CD8-positive, alpha-beta memory T cell (primary cell): ENCODE results near the gene H2BK1. TPM values are rescaled to one million over a fixed set of nuclear protein-coding genes. Genes with fewer than 3 reads are reported as not detected.

Source experiments
- CTCF ChIA-PET: fragments of 350-600 bp; sonication (Branson Sonifier 250); formaldehyde crosslinking; loops from one replicate; lab custom pipeline; 2021; ENCODE audit warnings: antibody characterized with exemption; lab: Charles Lee
- POLR2A ChIA-PET: fragments of 350-600 bp; sonication (Branson Sonifier 250); formaldehyde crosslinking; loops from one replicate; lab custom pipeline; 2021; ENCODE audit warnings: antibody characterized with exemption; lab: Charles Lee
- DNase-seq, 5 donors: peaks; one replicate each; pipeline versions ENCODE4 v3.0.0 to v3.0.0-alpha.2; 2020 to 2022; ENCODE audit warnings: mixed read lengths in 1 of 5
- H3K27ac ChIP-seq: one replicate; pipeline ENCODE4 v1.7.0; 2013; ENCODE audit warnings: low read depth, mild to moderate bottlenecking, low read length, moderate library complexity
- H3K27me3 ChIP-seq: 2 replicates; pipeline ENCODE4 v1.7.0; 2013; ENCODE audit warnings: low read length, mild to moderate bottlenecking; ENCODE audit not compliant: insufficient read depth, poor library complexity, severe bottlenecking
- H3K36me3 ChIP-seq: 2 replicates; pipeline ENCODE4 v1.7.0; 2013; ENCODE audit warnings: mild to moderate bottlenecking, low read length, moderate library complexity; ENCODE audit not compliant: insufficient read depth
- H3K4me1 ChIP-seq: 2 replicates; pipeline ENCODE4 v1.7.0; 2013; ENCODE audit warnings: mild to moderate bottlenecking, low read length, moderate library complexity; ENCODE audit not compliant: insufficient read depth
- H3K4me3 ChIP-seq: 2 replicates; pipeline ENCODE4 v1.7.0; 2013; ENCODE audit warnings: mild to moderate bottlenecking, low read length
- H3K9me3 ChIP-seq: 2 replicates; pipeline ENCODE4 v1.7.0; 2013; ENCODE audit warnings: mild to moderate bottlenecking, low read length
- H3K27ac Mint-ChIP-seq, 8 donors: one replicate each; pipeline ENCODE4 v1.8.0; 2020 to 2021; ENCODE audit warnings: mixed read lengths in 8 of 8, mild to moderate bottlenecking in 6 of 8, inconsistent platforms in 3 of 8, moderate library complexity in 3 of 8
- H3K27me3 Mint-ChIP-seq, 2 donors: one replicate each; pipeline ENCODE4 v1.8.0; 2020 to 2021; ENCODE audit warnings: mixed read lengths in 2 of 2, mild to moderate bottlenecking in 1 of 2, moderate library complexity in 1 of 2
- H3K36me3 Mint-ChIP-seq, 3 donors: one replicate each; pipeline ENCODE4 v1.8.0; 2020 to 2021; ENCODE audit warnings: mixed read lengths in 3 of 3, inconsistent platforms in 1 of 3, mild to moderate bottlenecking in 1 of 3
- H3K4me1 Mint-ChIP-seq, 3 donors: one replicate each; pipeline ENCODE4 v1.8.0; 2020 to 2021; ENCODE audit warnings: mixed read lengths in 3 of 3, inconsistent platforms in 1 of 3, mild to moderate bottlenecking in 1 of 3
- H3K4me3 Mint-ChIP-seq, 7 donors: one replicate each; pipeline ENCODE4 v1.8.0; 2020 to 2021; ENCODE audit warnings: mixed read lengths in 7 of 7, mild to moderate bottlenecking in 6 of 7, moderate library complexity in 4 of 7, inconsistent platforms in 2 of 7
- H3K9me3 Mint-ChIP-seq, 5 donors: one replicate each; pipeline ENCODE4 v1.8.0; 2020 to 2022; ENCODE audit warnings: mixed read lengths in 5 of 5, mild to moderate bottlenecking in 3 of 5, moderate library complexity in 2 of 5, inconsistent platforms in 1 of 5
- polyA plus RNA-seq: library from polyadenylated mRNA; unstranded; fragments of 300-500 nt; fragmentation: Illumina TruSeq; gene quantifications from one replicate; pipeline ENCODE4 v1.2.3, GENCODE V29; 2021
- total RNA-seq, 2 experiments: library from RNA; stranded (reverse); gene quantifications; one replicate each; pipeline ENCODE4 v1.2.3, GENCODE V29; 2021

H2BK1 gene
- total and polyA plus RNA-seq, 3 experiments from 2014 or later: 0.57 TPM; not detected in 2

- Mint-ChIP-seq H3K4me1 (peaks cover 26 to 43% (median 28%) of the 10 kb centered on the region in 3 donors), H3K36me3 (peaks cover 0 to 45% (median 0%) of the 10 kb centered on the region in 3 donors), H3K27me3 (peaks cover 0 to 2% of the 10 kb centered on the region in 2 donors), H3K27ac (no peak overlapping the region), H3K9me3 (peaks cover 0 to 2% (median 0%) of the 10 kb centered on the region in 5 donors), H3K4me3 (no peak overlapping the region)
- Histone ChIP-seq H3K9me3 (no peaks in the 10 kb centered on the region), H3K36me3 (peaks cover 9% of the 10 kb centered on the region), H3K27ac (no peak overlapping the region), H3K27me3 (peaks cover 4% of the 10 kb centered on the region), H3K4me1 (peaks cover 25% of the 10 kb centered on the region), H3K4me3 (no peak overlapping the region)
- CTCF ChIA-PET: no interaction called here
- POLR2A ChIA-PET: interaction anchor here (0.6 kb wide), 1 partner anchor 302 kb away, joined by 3 read pairs; no protein-coding TSS in a partner anchor
- no peak for DNase-seq
These were observed 29.7 kb upstream of the H2BK1 start for GRCh38 chr7:151239837-151240459.

- H3K36me3 Mint-ChIP-seq: peaks cover 0 to 51% (median 0%) of the 10 kb centered on the region in 3 donors
- Histone ChIP-seq H3K27ac (no peak overlapping the region), H3K4me3 (no peak overlapping the region), H3K36me3 (peaks cover 9% of the 10 kb centered on the region), H3K27me3 (no peaks in the 10 kb centered on the region), H3K9me3 (no peaks in the 10 kb centered on the region), H3K4me1 (peaks cover 19% of the 10 kb centered on the region)
- ChIA-PET POLR2A (no interaction called here), CTCF (no interaction called here)
- peak overlapping the region in 1 of 8 donors; percentile 78 for H3K27ac Mint-ChIP-seq
- H3K4me3 Mint-ChIP-seq: no peak overlapping the region
- no peaks in the 10 kb centered on the region for H3K27me3 Mint-ChIP-seq
- DNase-seq: no peak
- peaks cover 0 to 2% (median 0%) of the 10 kb centered on the region in 5 donors for H3K9me3 Mint-ChIP-seq
- peaks cover 21 to 43% (median 26%) of the 10 kb centered on the region in 3 donors for H3K4me1 Mint-ChIP-seq
These were observed 28.9 kb upstream of the H2BK1 start for GRCh38 chr7:151238924-151239836.

DNA sequence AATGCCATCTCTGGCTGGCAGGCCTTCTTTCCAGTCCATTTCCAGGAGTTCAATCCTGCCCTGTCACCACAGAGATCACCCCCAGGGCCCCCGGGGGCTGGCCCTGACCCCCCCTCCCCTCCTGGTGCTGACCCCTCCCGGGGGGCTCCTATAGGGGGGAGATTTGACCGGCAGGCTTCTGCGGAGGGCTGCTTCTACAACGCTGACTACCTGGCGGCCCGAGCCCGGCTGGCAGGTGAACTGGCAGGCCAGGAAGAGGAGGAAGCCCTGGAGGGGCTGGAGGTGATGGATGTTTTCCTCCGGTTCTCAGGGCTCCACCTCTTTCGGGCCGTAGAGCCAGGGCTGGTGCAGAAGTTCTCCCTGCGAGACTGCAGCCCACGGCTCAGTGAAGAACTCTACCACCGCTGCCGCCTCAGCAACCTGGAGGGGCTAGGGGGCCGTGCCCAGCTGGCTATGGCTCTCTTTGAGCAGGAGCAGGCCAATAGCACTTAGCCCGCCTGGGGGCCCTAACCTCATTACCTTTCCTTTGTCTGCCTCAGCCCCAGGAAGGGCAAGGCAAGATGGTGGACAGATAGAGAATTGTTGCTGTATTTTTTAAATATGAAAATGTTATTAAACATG is 28.0 kb upstream of the H2BK1 start:
- peaks cover 9% of the 10 kb centered on the region for H3K36me3 ChIP-seq

GRCh38 chr7:151237244-151238189 is 27.2 kb upstream of the H2BK1 start:
- peaks cover 0 to 2% (median 0%) of the 10 kb centered on the region in 5 donors for H3K9me3 Mint-ChIP-seq
- Histone ChIP-seq H3K36me3 (peaks cover 9% of the 10 kb centered on the region), H3K27ac (no peak overlapping the region), H3K4me1 (peaks cover 15% of the 10 kb centered on the region), H3K4me3 (no peak overlapping the region), H3K27me3 (no peaks in the 10 kb centered on the region), H3K9me3 (no peaks in the 10 kb centered on the region)
- H3K4me1 Mint-ChIP-seq: peaks cover 21 to 40% (median 25%) of the 10 kb centered on the region in 3 donors
- no peak for DNase-seq
- no peak overlapping the region for H3K4me3 Mint-ChIP-seq
- H3K27ac Mint-ChIP-seq: no peak overlapping the region
- CTCF ChIA-PET: interaction anchor here (1.0 to 1.9 kb wide), 3 partner anchors 8 to 13 kb away, joined by 3 to 6 read pairs (median 6); no protein-coding TSS in a partner anchor
- POLR2A ChIA-PET: interaction anchor here (1.7 kb wide), 1 partner anchor 10 kb away, joined by 8 read pairs; the partner anchor contains the start of gene ABCF2
- H3K36me3 Mint-ChIP-seq: peaks cover 0 to 61% (median 2%) of the 10 kb centered on the region in 3 donors
- H3K27me3 Mint-ChIP-seq: no peaks in the 10 kb centered on the region

More for the DNA sequence above, 28.0 kb upstream of the H2BK1 start:
- no peak overlapping the region for H3K27ac Mint-ChIP-seq
- H3K4me3 Mint-ChIP-seq: no peak overlapping the region
- Histone ChIP-seq H3K4me3 (no peak overlapping the region), H3K4me1 (peaks cover 19% of the 10 kb centered on the region), H3K9me3 (no peaks in the 10 kb centered on the region), H3K27me3 (no peaks in the 10 kb centered on the region), H3K27ac (no peak overlapping the region)
- peaks cover 0 to 55% (median 2%) of the 10 kb centered on the region in 3 donors for H3K36me3 Mint-ChIP-seq
- peaks cover 21 to 43% (median 26%) of the 10 kb centered on the region in 3 donors for H3K4me1 Mint-ChIP-seq
- no peaks in the 10 kb centered on the region for H3K27me3 Mint-ChIP-seq
- DNase-seq: no peak
- CTCF ChIA-PET: no interaction called here
- POLR2A ChIA-PET: no interaction called here
- peaks cover 0 to 2% (median 0%) of the 10 kb centered on the region in 5 donors for H3K9me3 Mint-ChIP-seq

DNA sequence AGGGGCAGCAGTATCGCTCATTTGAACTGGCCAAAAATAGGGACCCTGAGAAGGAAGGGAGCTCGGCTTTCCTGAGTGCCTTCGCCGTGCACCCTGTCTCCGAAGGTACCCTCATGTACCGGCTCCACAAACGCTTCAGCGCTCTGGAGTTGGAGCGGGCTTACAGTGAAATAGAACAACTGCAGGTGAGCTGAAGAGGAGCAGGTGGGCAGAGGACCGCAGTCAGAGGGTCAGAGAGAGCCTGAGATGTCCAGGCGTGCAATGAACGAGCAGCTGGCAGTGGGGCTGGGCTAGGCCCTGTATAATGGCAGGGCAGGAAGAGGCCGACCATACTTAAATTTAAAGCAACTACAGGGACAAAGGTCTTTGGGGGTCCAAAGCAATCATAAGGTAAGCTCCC is 26.1 kb upstream of the H2BK1 start:
- no peaks in the 10 kb centered on the region for H3K27me3 Mint-ChIP-seq
- no peak overlapping the region for H3K4me3 ChIP-seq
- no peaks in the 10 kb centered on the region for H3K9me3 ChIP-seq
- H3K4me1 Mint-ChIP-seq: peaks cover 30 to 49% (median 33%) of the 10 kb centered on the region in 3 donors
- H3K4me3 Mint-ChIP-seq: peak overlapping the region in 2 of 7 donors; percentile 64 to 75
- peak overlapping the region in 2 of 8 donors; percentile 41 to 76 for H3K27ac Mint-ChIP-seq
- POLR2A ChIA-PET: interaction anchor here (1.7 kb wide), 1 partner anchor 9 kb away, joined by 8 read pairs; the partner anchor contains the start of gene ABCF2
- peaks cover 9% of the 10 kb centered on the region for H3K36me3 ChIP-seq
- H3K36me3 Mint-ChIP-seq: peaks cover 0 to 64% (median 2%) of the 10 kb centered on the region in 3 donors
- CTCF ChIA-PET: interaction anchor here (0.6 to 1.9 kb wide), 4 partner anchors 8 to 14 kb away, joined by 3 to 6 read pairs (median 4); no protein-coding TSS in a partner anchor
- H3K4me1 ChIP-seq: peaks cover 21% of the 10 kb centered on the region
- peaks cover 0 to 2% (median 0%) of the 10 kb centered on the region in 5 donors for H3K9me3 Mint-ChIP-seq
- no peak for DNase-seq
- H3K27me3 ChIP-seq: no peaks in the 10 kb centered on the region
- no peak overlapping the region for H3K27ac ChIP-seq

DNA sequence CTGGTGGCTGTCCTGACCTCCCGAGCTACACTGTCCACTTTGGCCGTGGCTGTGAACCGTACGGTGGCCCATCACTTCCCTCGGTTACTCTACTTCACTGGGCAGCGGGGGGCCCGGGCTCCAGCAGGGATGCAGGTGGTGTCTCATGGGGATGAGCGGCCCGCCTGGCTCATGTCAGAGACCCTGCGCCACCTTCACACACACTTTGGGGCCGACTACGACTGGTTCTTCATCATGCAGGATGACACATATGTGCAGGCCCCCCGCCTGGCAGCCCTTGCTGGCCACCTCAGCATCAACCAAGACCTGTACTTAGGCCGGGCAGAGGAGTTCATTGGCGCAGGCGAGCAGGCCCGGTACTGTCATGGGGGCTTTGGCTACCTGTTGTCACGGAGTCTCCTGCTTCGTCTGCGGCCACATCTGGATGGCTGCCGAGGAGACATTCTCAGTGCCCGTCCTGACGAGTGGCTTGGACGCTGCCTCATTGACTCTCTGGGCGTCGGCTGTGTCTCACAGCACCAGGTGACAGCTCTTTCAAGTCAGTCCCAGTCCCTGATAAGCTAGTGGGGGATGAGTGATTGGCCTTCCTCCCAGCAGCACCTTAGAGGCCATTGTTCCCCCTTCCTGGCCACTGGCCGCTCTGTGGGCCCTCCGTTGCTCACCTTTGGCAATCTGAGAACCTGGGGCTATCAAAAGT is 25.0 kb upstream of the H2BK1 start:
- H3K9me3 ChIP-seq: no peaks in the 10 kb centered on the region
- no peak overlapping the region for H3K4me3 ChIP-seq
- Mint-ChIP-seq H3K9me3 (peaks cover 0 to under 1% (median 0%) of the 10 kb centered on the region in 5 donors), H3K4me3 (peak overlapping the region in 3 of 7 donors; percentile 23 to 64 (median 32)), H3K4me1 (peaks cover 30 to 53% (median 33%) of the 10 kb centered on the region in 3 donors), H3K36me3 (peaks cover 0 to 63% (median 2%) of the 10 kb centered on the region in 3 donors), H3K27ac (peak overlapping the region in 1 of 8 donors; percentile 26), H3K27me3 (no peaks in the 10 kb centered on the region)
- H3K27me3 ChIP-seq: no peaks in the 10 kb centered on the region
- H3K36me3 ChIP-seq: peaks cover 9% of the 10 kb centered on the region
- H3K27ac ChIP-seq: no peak overlapping the region
- POLR2A ChIA-PET: no interaction called here
- DNase-seq: no peak
- H3K4me1 ChIP-seq: peaks cover 22% of the 10 kb centered on the region
- CTCF ChIA-PET: interaction anchor here (1.9 to 4.7 kb wide), 2 partner anchors 8 to 11 kb away, joined by 6 to 29 read pairs; no protein-coding TSS in a partner anchor
